ENCODE data around the gene PRKCE.

DNA sequence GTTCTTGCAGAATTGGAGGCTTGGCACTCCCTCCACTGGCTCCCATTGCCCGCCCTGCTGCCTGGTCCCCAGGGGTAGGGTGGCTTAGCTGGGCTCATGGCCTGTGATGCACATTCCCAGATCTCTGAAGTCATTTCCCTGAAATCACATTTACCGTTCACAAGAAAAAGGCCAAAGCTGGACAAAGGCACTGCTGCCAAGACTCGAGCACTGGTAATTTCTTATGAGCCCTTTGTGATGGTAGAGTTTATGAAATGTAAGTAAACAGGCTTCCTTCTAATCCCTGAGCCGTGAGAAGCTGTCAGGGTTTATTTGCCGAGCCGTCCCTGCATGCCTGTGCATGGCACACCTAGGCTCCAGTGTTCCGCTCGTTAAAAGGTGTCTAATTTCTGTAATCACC is 398.6 kb downstream of the PRKCE start:
- TF ChIP-seq, protein P1, sequence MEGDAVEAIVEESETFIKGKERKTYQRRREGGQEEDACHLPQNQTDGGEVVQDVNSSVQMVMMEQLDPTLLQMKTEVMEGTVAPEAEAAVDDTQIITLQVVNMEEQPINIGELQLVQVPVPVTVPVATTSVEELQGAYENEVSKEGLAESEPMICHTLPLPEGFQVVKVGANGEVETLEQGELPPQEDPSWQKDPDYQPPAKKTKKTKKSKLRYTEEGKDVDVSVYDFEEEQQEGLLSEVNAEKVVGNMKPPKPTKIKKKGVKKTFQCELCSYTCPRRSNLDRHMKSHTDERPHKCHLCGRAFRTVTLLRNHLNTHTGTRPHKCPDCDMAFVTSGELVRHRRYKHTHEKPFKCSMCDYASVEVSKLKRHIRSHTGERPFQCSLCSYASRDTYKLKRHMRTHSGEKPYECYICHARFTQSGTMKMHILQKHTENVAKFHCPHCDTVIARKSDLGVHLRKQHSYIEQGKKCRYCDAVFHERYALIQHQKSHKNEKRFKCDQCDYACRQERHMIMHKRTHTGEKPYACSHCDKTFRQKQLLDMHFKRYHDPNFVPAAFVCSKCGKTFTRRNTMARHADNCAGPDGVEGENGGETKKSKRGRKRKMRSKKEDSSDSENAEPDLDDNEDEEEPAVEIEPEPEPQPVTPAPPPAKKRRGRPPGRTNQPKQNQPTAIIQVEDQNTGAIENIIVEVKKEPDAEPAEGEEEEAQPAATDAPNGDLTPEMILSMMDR (conservative IDR thresholded peaks at IDR 0.05) = no peak
- TF ChIP-seq EZH2 (IDR thresholded peaks at IDR 0.05; ENCODE audit: low read depth) = no peak
